Heart right ventricle (tissue), 16 donors: Measurements from ENCODE around the gene GHRH. TPM values are rescaled to one million over a fixed set of nuclear protein-coding genes. Genes with fewer than 3 reads are reported as not detected.

Experiments used
- ATAC-seq, 8 donors: fragments of 200-7000 bp; cut with Tn5 transposase; one replicate each; pipeline ENCODE4 v1.9.1; 2020; ENCODE audit warnings: mild to moderate bottlenecking in 8 of 8, moderate library complexity in 8 of 8, moderate number of reproducible peaks in 1 of 8
- DNase-seq, 2 donors: peaks; one replicate each; pipeline ENCODE4 v3.0.0-alpha.2; 2020
- H3K27ac ChIP-seq, 10 donors: fragments of 200-600 bp; sonication (generic) in 2 of 10; one replicate each; pipeline versions ENCODE4 v1.5.0 to v1.8.0; 2020 to 2022; ENCODE audit warnings: mild to moderate bottlenecking in 3 of 10
- H3K27me3 ChIP-seq, 7 donors: fragments of 200-600 bp; one replicate each; pipeline ENCODE4 v1.8.0; 2021 to 2022; ENCODE audit warnings: mild to moderate bottlenecking in 2 of 7
- H3K36me3 ChIP-seq, 9 donors: fragments of 200-600 bp; sonication (generic) in 1 of 9; one replicate each; pipeline versions ENCODE4 v1.5.0 to v1.8.0; 2020 to 2022; ENCODE audit warnings: mild to moderate bottlenecking in 2 of 9
- H3K4me1 ChIP-seq, 9 donors: fragments of 200-600 bp; sonication (generic) in 1 of 9; one replicate each; pipeline versions ENCODE4 v1.5.0 to v1.8.0; 2020 to 2022; ENCODE audit warnings: mild to moderate bottlenecking in 4 of 9
- H3K4me3 ChIP-seq, 10 donors: fragments of 200-600 bp; sonication (generic) in 2 of 10; one replicate each; pipeline versions ENCODE4 v1.5.0 to v1.8.0; 2020 to 2022; ENCODE audit warnings: mild to moderate bottlenecking in 7 of 10, moderate library complexity in 2 of 10
- H3K9me3 ChIP-seq, 11 donors: fragments of 200-600 bp in 10 of 11; sonication (generic) in 2 of 11; one replicate each; pipeline versions ENCODE4 v1.5.0 to v1.8.0; 2013 to 2022; ENCODE audit warnings: mild to moderate bottlenecking in 2 of 11, control low read depth in 1 of 11, moderate library complexity in 1 of 11
- CTCF ChIP-seq, 9 donors: fragments of 200-600 bp; sonication (generic) in 2 of 9; IDR thresholded peaks; one replicate each; pipeline versions ENCODE4 v1.5.0 to v1.8.0; 2021 to 2022; ENCODE audit warnings: antibody characterized with exemption in 9 of 9, mild to moderate bottlenecking in 5 of 9, moderate library complexity in 1 of 9
- WGBS, 2 donors: extraction: QIAGEN DNeasy Blood & Tissue Kit; methylation state at CpG; one replicate each; pipeline ENCODE4 v1.1.7; 2013; ENCODE audit warnings: inconsistent platforms in 1 of 2; 5-methylcytosine and 5-hydroxymethylcytosine counted together
- intact Hi-C, 10 donors: fragments of 100-400 bp; cut with DNase I; formaldehyde crosslinking; loops; one replicate each; pipeline versions ENCODE4 v1.11.1 to v1.14.2; 2022
- polyA plus RNA-seq, 2 donors: library from polyadenylated mRNA; stranded (reverse); fragments of 200-250 nt; gene quantifications; one replicate each; pipeline ENCODE4 v1.2.3, GENCODE V29; 2013
- total RNA-seq, 10 donors: library from RNA; stranded (reverse); fragmentation: NEBNext Ultra II Directional in 3 of 10; extraction: Animal tissue kit (Norgen Biotek cat#: 25700) in 3 of 10; gene quantifications; one replicate each; pipeline versions ENCODE4 v1.2.1 to v1.2.4, GENCODE V29; 2021 to 2023
- donor health status: Arrhythmogenic right ventricular cardiomyopathy.
- donor health status: ischemic (EF 13 %, LVEDD 7.1; RV severe dilation, severe dysfunction).
- donor health status: healthy with polysubstance abuse.
- donor health status: DM: no; HTN: yes; CAD: no.
- donor health status: DM: no; HTN: no; CAD: no.
- donor health status: ischemic (EF 25% LVEDD 6.9; RV normal size, moderate dysfunction).
- donor health status: ischemic (EF 25% LVEDD 5.7; RV mildly dilated, moderate dysfunction).
- donor health status: healthy.
- donor health status: DM: yes; HTN: yes; CAD: no.
- donor health status: Ischemic cardiomyopathy.
- donor health status: ischemic (EF 35%, LVEDD 5.7; RV mildly dilated, moderate dysfunction).
- donor health status: nonischemic (EF 11% LVEDD 7.7; RV severe dilation, severe dysfunction).
- donor health status: DM: yes; HTN: yes; CAD: no.
- donor health status: PGD.
- donor health status: ischemic (EF 29% LVEDD 5.4; RV normal size, mild dysfunction).
- donor health status: nonischemic (EF 23%, LVEDD 6.1; RV moderate dilation, normal function).

The GHRH gene
- total and polyA plus RNA-seq, 12 donors: 0.85 to 2.5 (median 1.8) TPM; not detected in 9

DNA sequence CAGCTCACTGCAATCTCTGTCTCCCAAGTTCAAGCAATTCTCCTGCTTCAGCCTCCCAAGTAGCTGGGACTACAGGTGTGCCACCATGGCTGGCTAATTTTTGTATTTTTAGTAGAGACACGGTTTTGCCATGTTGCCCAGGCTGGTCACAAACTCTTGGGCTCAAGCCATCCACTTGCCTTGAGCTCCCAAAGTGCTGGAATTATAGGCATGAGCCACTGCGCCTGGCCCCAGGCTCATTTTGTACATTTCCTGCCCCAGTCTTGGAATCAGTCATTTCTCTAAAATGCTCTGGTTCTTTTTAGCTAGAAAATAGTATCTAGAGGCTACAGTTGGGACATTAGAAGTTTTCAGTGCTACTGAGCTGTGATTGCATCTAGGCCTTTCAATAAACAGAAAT is 41.4 kb upstream of the GHRH start:
- peaks cover 0 to 78% (median 18%) of the 10 kb centered on the region in 9 donors for H3K36me3 ChIP-seq
- no peak overlapping the region for H3K4me3 ChIP-seq
- no peak for TF ChIP-seq CTCF (IDR thresholded peaks at IDR 0.05)
- intact Hi-C loops: no loop called here
- peaks cover 0 to 43% (median 12%) of the 10 kb centered on the region in 9 donors for H3K4me1 ChIP-seq
- 84 to 94% methylated on average over 2 of the region's 2 CpGs for WGBS, 2 donors
- H3K27me3 ChIP-seq: no peaks in the 10 kb centered on the region
- no peak overlapping the region for H3K27ac ChIP-seq
- H3K9me3 ChIP-seq: no peaks in the 10 kb centered on the region
- DNase-seq (no peak), ATAC-seq (no peak)

DNA sequence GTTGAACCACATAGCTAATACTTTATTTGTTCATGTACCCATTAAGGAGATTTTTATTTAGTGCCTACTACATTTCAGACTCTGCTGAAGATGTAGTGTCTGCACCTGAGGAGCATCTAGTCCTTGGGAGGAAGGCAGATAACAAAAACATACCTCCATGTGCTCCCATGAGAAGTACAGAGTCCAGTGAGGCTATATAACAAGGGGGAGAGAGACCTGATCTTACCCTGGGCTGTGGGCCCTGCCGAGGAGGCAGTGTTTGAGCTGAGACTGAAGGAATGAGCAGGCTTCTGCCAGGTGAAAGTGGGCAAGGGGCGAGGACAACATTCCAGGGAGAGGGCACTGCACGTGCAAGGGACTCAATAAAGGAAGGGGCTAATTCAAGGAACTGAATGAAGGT is 39.9 kb upstream of the GHRH start:
- intact Hi-C loops: no loop called here
- no peaks in the 10 kb centered on the region for H3K27me3 ChIP-seq
- no peaks in the 10 kb centered on the region for H3K9me3 ChIP-seq
- H3K27ac ChIP-seq: no peak overlapping the region
- no peak for DNase-seq
- H3K4me1 ChIP-seq: peaks cover 0 to 44% (median 23%) of the 10 kb centered on the region in 9 donors
- no peak for ATAC-seq
- WGBS, 2 donors: 96 to 98% methylated on average over 3 of the region's 3 CpGs
- H3K4me3 ChIP-seq: no peak overlapping the region
- H3K36me3 ChIP-seq: peaks cover 0 to 78% (median 18%) of the 10 kb centered on the region in 9 donors
- no peak for TF ChIP-seq CTCF (IDR thresholded peaks at IDR 0.05)

DNA sequence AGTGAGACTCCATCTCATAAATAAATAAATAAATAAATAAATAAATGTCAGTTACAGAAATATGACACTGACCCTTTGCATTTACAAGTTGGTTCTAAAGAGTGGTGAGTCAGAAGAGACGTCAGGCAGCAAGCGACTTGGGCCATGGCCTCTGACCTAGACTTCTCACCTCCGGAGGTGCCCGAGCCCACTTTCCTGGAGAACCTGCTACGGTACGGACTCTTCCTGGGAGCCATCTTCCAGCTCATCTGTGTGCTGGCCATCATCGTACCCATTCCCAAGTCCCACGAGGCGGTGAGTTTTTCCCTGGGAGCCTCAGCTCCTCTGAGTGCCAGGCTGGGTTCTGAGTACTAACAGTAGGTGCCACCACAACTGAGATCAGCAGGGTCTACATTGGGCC is 39.5 kb upstream of the GHRH start:
- WGBS, 2 donors: 98 to 99% methylated on average over 9 of the region's 9 CpGs
- no peak for TF ChIP-seq CTCF (IDR thresholded peaks at IDR 0.05)
- Histone ChIP-seq H3K27me3 (no peaks in the 10 kb centered on the region), H3K4me1 (peaks cover 0 to 44% (median 24%) of the 10 kb centered on the region in 9 donors), H3K4me3 (no peak overlapping the region), H3K9me3 (no peaks in the 10 kb centered on the region), H3K36me3 (peaks cover 0 to 73% (median 18%) of the 10 kb centered on the region in 9 donors), H3K27ac (no peak overlapping the region)
- DNase-seq (no peak), ATAC-seq (no peak)
- intact Hi-C loops: no loop called here

DNA sequence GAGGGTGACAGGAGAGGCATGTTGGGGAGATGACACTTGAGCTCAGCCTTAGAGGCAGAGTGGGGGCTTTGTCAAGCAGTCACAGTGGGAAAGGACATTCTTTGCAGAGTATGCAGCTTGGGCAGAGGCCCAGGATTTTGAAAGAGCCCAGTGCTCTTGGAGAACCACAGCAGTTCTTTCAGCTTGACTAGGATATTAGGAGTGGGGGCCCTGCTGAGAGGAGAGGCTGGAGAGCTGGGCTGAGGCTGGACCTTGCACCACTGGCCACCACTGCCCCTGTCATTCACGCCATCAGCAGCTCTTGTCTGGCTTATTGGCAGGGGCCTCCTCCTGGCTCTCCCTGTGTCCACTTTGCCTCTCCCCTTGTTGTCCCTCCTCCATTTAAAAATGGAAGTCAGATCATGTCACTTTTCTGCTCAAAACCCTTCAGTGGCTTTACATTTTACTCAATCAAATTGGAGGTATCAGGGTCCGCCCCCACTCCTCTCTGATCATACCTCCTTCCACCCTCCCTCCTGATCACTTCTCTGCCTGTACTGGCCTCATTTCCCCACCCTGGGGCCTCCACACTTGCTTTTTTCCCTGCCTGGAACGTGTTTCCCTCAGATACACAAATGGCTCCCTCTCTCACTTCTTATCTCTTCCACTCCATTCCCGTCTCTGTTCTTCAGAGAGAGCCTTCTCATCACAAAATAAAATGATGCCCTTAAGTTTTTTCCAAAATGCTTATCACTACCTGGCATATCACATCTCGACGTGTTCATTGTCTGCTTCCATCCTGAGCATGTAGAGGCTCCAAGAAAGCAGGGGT is 38.3 kb upstream of the GHRH start:
- no peak for TF ChIP-seq CTCF (IDR thresholded peaks at IDR 0.05)
- H3K4me1 ChIP-seq: peaks cover 0 to 48% (median 34%) of the 10 kb centered on the region in 9 donors
- intact Hi-C loops: no loop called here
- no peak overlapping the region for H3K27ac ChIP-seq
- peaks cover 0 to 64% (median 18%) of the 10 kb centered on the region in 9 donors for H3K36me3 ChIP-seq
- H3K4me3 ChIP-seq: no peak overlapping the region
- DNase-seq (no peak), ATAC-seq (peak in 3 of 8 donors; percentile 47 to 51 (median 48))
- 58 to 67% methylated on average over 6 of the region's 6 CpGs for WGBS, 2 donors
- H3K27me3 ChIP-seq: no peaks in the 10 kb centered on the region
- H3K9me3 ChIP-seq: no peaks in the 10 kb centered on the region
